ENCODE data around the gene SHROOM3.

The SHROOM3 gene

GRCh38 chr4:76543378-76543777 is 108.3 kb downstream of the SHROOM3 start:
- DNase-seq (ENCODE audit: low spot score), result no peak

GRCh38 chr4:76544725-76545124 is 109.7 kb downstream of the SHROOM3 start:
- DNase-seq (ENCODE audit: low spot score), result no peak

- DNase-seq (ENCODE audit: low spot score), result no peak
These were observed 110.3 kb downstream of the SHROOM3 start for GRCh38 chr4:76545226-76545884.

- no peak for DNase-seq (ENCODE audit: low spot score)
These were observed 111.3 kb downstream of the SHROOM3 start for GRCh38 chr4:76546327-76546726.

- DNase-seq (ENCODE audit: low spot score), result no peak
These were observed 112.0 kb downstream of the SHROOM3 start for GRCh38 chr4:76546759-76547742.

GRCh38 chr4:76548704-76549103 is 113.7 kb downstream of the SHROOM3 start:
- no peak for DNase-seq (ENCODE audit: low spot score)

GRCh38 chr4:76549765-76550164 is 114.7 kb downstream of the SHROOM3 start:
- no peak for DNase-seq (ENCODE audit: low spot score)

GRCh38 chr4:76550966-76551780 is 116.1 kb downstream of the SHROOM3 start:
- DNase-seq (ENCODE audit: low spot score), result no peak

- no peak for DNase-seq (ENCODE audit: low spot score)
These were observed 119.6 kb downstream of the SHROOM3 start for GRCh38 chr4:76554630-76555029.

- DNase-seq (ENCODE audit: low spot score), result no peak
These were observed 121.4 kb downstream of the SHROOM3 start for GRCh38 chr4:76556452-76556851.

GRCh38 chr4:76558396-76559235 is 123.6 kb downstream of the SHROOM3 start:
- DNase-seq (ENCODE audit: low spot score), result no peak

- no peak for DNase-seq (ENCODE audit: low spot score)
These were observed 124.4 kb downstream of the SHROOM3 start for GRCh38 chr4:76559236-76560071.

- no peak for DNase-seq (ENCODE audit: low spot score)
These were observed 127.1 kb downstream of the SHROOM3 start for GRCh38 chr4:76562161-76562560.

GRCh38 chr4:76562836-76563453 is 127.9 kb downstream of the SHROOM3 start:
- DNase-seq (ENCODE audit: low spot score), result no peak

- DNase-seq (ENCODE audit: low spot score), result no peak
These were observed 128.6 kb downstream of the SHROOM3 start for GRCh38 chr4:76563454-76564122.

- no peak for DNase-seq (ENCODE audit: low spot score)
These were observed 129.3 kb downstream of the SHROOM3 start for GRCh38 chr4:76564123-76564915.

- DNase-seq (ENCODE audit: low spot score), result no peak
These were observed 133.2 kb downstream of the SHROOM3 start for GRCh38 chr4:76568262-76568661.

- no peak for DNase-seq (ENCODE audit: low spot score)
These were observed 134.2 kb downstream of the SHROOM3 start for GRCh38 chr4:76569225-76569624.

- no peak for DNase-seq (ENCODE audit: low spot score)
These were observed 134.7 kb downstream of the SHROOM3 start for GRCh38 chr4:76569706-76570105.

Measured in putamen (tissue), 1 donor.